GM21526 (cell line): ENCODE measurements around the gene UBAC2.
"Not testable (repeated sequence)": the region's sequence is repeated elsewhere in the genome, so short reads cannot be mapped to it uniquely, and the experiment has no call there.

Source experiments
- ATAC-seq: cut with Tn5 transposase; IDR thresholded peaks from one replicate; pipeline ENCODE4 v1.9.1; 2021; ENCODE audit warnings: moderate library complexity; ENCODE audit not compliant: unreplicated experiment, low FRiP score

Gene UBAC2

GRCh38 chr13:99385940-99386339, 185.3 kb downstream of the UBAC2 start:
- no peak for ATAC-seq

DNA sequence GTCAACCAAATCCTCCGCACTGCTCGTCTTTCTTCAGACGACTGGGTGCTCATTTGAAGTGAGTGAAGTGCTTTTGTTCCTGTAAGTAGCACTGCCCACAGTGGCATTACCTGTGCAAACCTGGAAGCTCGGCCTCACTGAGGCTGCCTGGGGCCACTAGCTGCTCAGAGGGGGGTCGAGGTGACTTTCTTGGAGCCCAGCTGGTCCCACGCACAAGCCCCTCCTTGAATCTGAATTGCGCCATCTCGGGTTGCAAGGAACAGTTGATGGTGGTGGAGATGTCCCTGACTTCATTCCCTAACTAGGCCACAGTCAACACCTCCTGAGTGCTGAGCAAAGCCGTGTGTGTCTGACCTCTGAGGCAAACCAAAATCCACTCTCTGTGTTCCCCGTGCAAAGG, 185.8 kb downstream of the UBAC2 start:
- no peak for ATAC-seq

GRCh38 chr13:99386911-99387788, 186.5 kb downstream of the UBAC2 start:
- ATAC-seq = no peak

GRCh38 chr13:99388334-99388923, 187.8 kb downstream of the UBAC2 start:
- ATAC-seq = no peak

DNA sequence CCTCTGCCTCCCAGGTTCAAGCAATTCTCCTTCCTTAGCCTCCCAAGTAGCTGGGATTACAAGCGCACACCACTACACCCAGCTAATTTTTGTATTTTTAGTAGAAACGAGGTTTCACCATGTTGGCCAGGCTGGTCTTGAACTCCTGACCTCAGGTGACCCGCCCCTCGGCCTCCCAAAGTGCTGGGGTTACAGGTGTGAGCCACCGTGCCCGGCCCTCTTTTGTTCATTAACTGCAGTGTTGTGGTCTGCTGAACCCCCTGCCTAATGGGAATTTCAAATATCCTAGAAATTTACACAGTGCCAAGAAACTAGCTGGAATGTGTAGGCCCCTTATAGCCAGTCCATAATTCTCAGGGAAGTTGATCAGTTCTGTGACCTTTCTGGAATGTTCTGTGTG, 188.4 kb downstream of the UBAC2 start:
- not testable (repeated sequence) for ATAC-seq

DNA sequence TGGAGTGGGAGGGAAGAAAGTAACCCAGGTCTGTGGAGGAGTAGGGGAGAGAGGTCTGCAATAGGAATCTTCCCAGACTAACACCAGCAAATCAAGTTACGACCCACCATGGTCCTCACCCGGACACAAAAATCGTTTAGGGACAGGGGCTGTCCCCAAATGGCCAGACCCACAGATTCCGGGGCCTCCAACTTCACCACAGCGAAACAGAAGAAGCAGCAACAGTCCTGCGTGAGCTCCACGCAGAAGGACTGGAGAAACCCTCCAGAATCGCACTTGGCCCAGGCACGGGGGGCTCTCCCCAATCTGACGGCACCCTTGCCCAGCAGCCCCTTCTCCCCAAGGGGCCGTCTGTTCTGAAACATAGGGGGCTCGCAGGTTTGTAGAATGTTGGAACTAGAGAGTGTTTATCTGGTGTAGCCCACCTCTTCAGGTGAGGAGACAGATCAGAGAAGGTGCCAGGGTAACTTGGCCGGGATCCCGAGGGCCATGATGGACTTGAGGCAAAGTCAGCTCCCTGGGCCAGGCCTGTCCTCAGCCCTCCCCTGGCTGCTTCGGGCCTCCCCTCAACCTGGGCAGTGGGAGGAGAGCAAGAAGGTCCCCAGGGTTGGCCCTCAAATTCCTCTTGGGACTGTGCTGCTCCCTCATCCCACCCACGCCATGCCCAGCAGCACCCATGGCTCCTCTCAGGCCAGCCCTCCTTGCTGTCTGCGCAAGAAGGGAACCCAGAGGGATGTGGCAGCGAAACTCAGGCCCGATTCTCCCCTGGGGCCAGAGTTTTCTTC, 189.1 kb downstream of the UBAC2 start:
- ATAC-seq = no peak

DNA sequence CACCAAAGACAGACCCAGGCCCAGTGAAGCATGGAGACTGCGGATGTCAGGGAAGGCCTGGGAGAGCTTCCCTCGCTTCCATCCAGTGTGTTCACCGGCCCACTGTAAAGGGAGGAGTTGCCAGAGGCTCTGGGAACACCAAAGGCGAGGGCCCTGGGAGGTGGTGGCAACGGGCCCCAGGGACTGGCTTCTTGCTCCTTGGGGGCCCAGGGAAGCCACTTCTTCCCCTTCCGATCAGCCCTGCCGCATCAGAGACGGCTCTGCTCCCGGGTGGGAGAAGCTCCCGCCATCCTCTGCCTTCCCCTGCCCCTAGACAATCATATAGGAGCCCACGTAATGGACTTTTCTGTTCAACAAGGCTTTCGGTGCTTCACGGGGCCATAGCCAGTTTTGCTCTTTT, 189.9 kb downstream of the UBAC2 start:
- ATAC-seq = no peak

- ATAC-seq = no peak
Observed at GRCh38 chr13:99391781-99392469, 191.3 kb downstream of the UBAC2 start.

DNA sequence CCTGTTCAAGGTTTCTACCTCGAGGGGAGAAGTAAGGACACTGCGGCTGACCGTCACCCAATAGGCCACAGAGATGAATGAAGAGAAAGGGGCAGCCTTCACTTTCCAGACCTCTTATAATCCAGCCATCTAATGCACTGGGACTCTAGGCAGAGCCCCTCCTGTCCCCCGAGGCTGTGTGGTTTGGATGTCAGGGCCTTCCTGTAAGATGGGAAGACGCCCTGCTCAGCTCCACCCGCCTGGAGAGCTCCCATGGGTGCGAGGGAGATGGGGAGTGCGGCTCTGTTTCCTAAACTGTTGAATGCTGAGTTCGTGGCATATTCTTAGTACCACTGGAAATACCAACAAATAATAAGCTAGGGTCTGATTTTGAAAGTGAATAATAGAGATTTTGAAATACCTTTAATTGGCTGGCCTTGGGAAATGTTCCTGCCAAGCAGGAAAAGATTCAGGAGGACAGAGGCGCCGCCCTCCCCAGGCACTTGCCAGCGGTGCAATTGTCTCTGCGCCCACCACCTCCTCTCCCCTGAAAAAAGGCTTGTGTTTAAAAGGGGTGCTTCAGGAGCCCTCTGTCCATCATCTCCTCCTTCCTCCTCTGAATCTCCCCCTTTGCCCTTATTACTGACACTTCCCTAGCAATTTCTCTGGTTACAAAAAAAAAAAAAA, 191.9 kb downstream of the UBAC2 start:
- ATAC-seq = no peak

DNA sequence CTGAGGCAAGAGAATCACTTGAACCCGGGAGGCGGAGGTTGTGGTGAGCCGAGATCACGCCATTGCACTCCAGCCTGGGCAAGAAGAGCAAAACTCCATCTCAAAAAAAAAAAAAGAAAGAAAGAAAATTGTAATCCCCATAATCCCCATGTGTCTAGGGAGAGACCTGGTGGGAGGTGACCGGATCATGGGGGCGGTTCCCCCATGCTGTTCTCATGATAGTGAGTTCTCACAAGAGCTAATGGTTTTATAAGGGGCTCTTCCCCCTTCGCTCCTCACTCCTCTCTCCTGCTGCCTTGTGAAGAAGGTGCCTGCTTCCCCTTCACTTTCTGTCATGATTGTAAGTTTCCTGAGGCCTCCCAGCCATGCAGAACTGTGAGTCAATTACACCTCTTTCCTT, 192.7 kb downstream of the UBAC2 start:
- not testable (repeated sequence) for ATAC-seq

GRCh38 chr13:99393791-99394735, 193.4 kb downstream of the UBAC2 start:
- no peak for ATAC-seq

GRCh38 chr13:99395436-99395835, 194.8 kb downstream of the UBAC2 start:
- no peak for ATAC-seq

- no peak for ATAC-seq
Observed at GRCh38 chr13:99396446-99396845, 195.8 kb downstream of the UBAC2 start.

- no peak for ATAC-seq
Observed at GRCh38 chr13:99398071-99398470, 197.4 kb downstream of the UBAC2 start.

- ATAC-seq = no peak
Observed at GRCh38 chr13:99398916-99399622, 198.4 kb downstream of the UBAC2 start.

DNA sequence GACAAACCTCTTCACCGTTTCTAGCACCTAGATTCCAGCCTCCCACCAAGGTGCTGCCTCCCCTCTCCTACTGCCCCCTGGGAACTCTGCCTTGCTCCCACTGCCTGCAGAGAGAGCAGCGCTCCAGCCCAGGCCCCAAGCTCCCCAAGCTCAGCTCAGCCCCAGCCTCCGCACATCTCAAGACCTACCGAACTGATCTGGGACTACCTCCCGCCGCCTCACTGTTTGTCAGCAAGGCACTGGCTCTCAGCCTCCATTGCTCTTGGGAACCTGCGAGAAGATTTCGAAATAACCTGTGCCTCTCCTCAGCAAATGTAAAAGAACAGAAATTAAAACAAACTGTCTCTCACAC, 198.9 kb downstream of the UBAC2 start:
- no peak for ATAC-seq

- ATAC-seq = no peak
Observed at GRCh38 chr13:99403458-99403971, 202.9 kb downstream of the UBAC2 start.

DNA sequence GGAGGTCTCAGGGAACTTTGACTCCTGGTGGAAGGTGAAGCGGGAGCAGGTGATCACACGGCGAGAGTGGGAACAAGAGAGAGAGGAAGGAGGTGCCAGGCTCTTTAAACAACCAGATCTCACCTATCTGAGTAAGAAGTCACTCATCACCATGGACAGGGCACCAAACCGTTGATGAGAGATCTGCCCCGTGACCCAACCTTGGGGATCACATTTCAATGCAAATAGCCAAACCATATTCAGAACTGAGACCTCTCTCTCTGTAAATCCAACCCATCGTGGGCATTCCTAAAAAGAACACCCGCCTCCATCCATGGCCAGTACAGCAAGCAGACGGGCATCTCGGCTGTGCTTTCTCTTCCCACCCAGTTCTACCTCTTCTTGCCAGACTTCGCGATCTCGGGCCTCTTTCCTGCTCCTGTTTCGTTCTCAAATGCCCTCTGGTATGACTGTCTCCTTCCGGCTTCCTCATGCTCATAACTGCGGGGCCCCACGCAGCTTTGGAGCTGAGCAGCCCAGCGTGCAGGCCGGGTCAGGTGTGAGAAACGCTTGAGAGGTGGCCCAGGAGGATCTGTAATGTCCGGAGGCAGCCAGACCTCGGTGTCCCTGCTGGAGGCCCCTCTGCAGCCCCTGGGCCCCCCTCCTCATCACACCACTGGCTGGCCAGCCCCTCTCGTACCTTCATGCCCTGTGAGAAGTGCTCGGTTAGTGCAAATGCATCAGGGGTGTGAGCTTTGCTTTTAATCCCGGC, 203.5 kb downstream of the UBAC2 start:
- ATAC-seq = no peak
